ENCODE results near the gene TST.
A peak's percentile ranks its signal among the peaks of the same experiment; 100 is the strongest.

Gene TST

GRCh38 chr22:37036655-37037377 is 17.6 kb upstream of the TST start:
- DNase-seq: no peak

GRCh38 chr22:37033605-37034430 is 14.6 kb upstream of the TST start:
- DNase-seq: no peak
- in situ Hi-C loops (cut with MboI; ENCODE audit: low pct_unique_long_range_greater_than_20kb, low sequenced_read_pairs): no loop called here

More at GRCh38 chr22:37036655-37037377, 17.6 kb upstream of the TST start:
- in situ Hi-C loops (cut with MboI; ENCODE audit: low pct_unique_long_range_greater_than_20kb, low sequenced_read_pairs): no loop called here

- in situ Hi-C loops (cut with MboI; ENCODE audit: low pct_unique_long_range_greater_than_20kb, low sequenced_read_pairs): no loop called here
- DNase-seq: no peak
These were observed 13.6 kb upstream of the TST start for GRCh38 chr22:37032535-37033460.

GRCh38 chr22:37032134-37032534 is 12.9 kb upstream of the TST start:
- in situ Hi-C loops (cut with MboI; ENCODE audit: low pct_unique_long_range_greater_than_20kb, low sequenced_read_pairs): no loop called here

GRCh38 chr22:37030560-37031281 is 11.5 kb upstream of the TST start:
- no peak for DNase-seq
- in situ Hi-C loops (cut with MboI; ENCODE audit: low pct_unique_long_range_greater_than_20kb, low sequenced_read_pairs): no loop called here

More at GRCh38 chr22:37032134-37032534, 12.9 kb upstream of the TST start:
- no peak for DNase-seq

GRCh38 chr22:37028692-37029674 is 9.7 kb upstream of the TST start:
- DNase-seq: no peak
- in situ Hi-C loops (cut with MboI; ENCODE audit: low pct_unique_long_range_greater_than_20kb, low sequenced_read_pairs): no loop called here

- no peak for DNase-seq
- in situ Hi-C loops (cut with MboI; ENCODE audit: low pct_unique_long_range_greater_than_20kb, low sequenced_read_pairs): no loop called here
These were observed 8.3 kb upstream of the TST start for GRCh38 chr22:37027556-37027955.

- in situ Hi-C loops (cut with MboI; ENCODE audit: low pct_unique_long_range_greater_than_20kb, low sequenced_read_pairs): no loop called here
- no peak for DNase-seq
These were observed 7.1 kb upstream of the TST start for GRCh38 chr22:37026325-37026724.

GRCh38 chr22:37025500-37026070 is 6.3 kb upstream of the TST start:
- in situ Hi-C loops (cut with MboI; ENCODE audit: low pct_unique_long_range_greater_than_20kb, low sequenced_read_pairs): no loop called here
- no peak for DNase-seq

GRCh38 chr22:37024339-37025157 is 5.3 kb upstream of the TST start:
- in situ Hi-C loops (cut with MboI; ENCODE audit: low pct_unique_long_range_greater_than_20kb, low sequenced_read_pairs): no loop called here

GRCh38 chr22:37023743-37024338 is 4.6 kb upstream of the TST start:
- DNase-seq: no peak
- in situ Hi-C loops (cut with MboI; ENCODE audit: low pct_unique_long_range_greater_than_20kb, low sequenced_read_pairs): no loop called here

More at GRCh38 chr22:37024339-37025157, 5.3 kb upstream of the TST start:
- DNase-seq: no peak

GRCh38 chr22:37022483-37023337 is 3.5 kb upstream of the TST start:
- no peak for DNase-seq
- in situ Hi-C loops (cut with MboI; ENCODE audit: low pct_unique_long_range_greater_than_20kb, low sequenced_read_pairs): no loop called here

- in situ Hi-C loops (cut with MboI; ENCODE audit: low pct_unique_long_range_greater_than_20kb, low sequenced_read_pairs): no loop called here
- peak; percentile 49 for DNase-seq
These were observed 2.6 kb upstream of the TST start for GRCh38 chr22:37021710-37022482.

GRCh38 chr22:37021041-37021440 is 1.8 kb upstream of the TST start:
- in situ Hi-C loops (cut with MboI; ENCODE audit: low pct_unique_long_range_greater_than_20kb, low sequenced_read_pairs): no loop called here
- no peak for DNase-seq

- DNase-seq: peak; percentile 47
- in situ Hi-C loops (cut with MboI; ENCODE audit: low pct_unique_long_range_greater_than_20kb, low sequenced_read_pairs): no loop called here
These were observed 889 bp upstream of the TST start for GRCh38 chr22:37020192-37020479.
